ENCODE results near the gene TMEM125.
A peak's percentile ranks its signal among the peaks of the same experiment; 100 is the strongest.

The TMEM125 gene

GRCh38 chr1:43269627-43270375, at the start of gene TMEM125:
TSS of gene TMEM125 (plus strand) at chr1:43269983. CDS start at chr1:43272723, 2,740 bp downstream.
- peak within 1 kb of the TSS; percentile 27 for H3K4me3 ChIP-seq (ENCODE audit: low read depth, low read length)
- TF ChIP-seq, protein P1, sequence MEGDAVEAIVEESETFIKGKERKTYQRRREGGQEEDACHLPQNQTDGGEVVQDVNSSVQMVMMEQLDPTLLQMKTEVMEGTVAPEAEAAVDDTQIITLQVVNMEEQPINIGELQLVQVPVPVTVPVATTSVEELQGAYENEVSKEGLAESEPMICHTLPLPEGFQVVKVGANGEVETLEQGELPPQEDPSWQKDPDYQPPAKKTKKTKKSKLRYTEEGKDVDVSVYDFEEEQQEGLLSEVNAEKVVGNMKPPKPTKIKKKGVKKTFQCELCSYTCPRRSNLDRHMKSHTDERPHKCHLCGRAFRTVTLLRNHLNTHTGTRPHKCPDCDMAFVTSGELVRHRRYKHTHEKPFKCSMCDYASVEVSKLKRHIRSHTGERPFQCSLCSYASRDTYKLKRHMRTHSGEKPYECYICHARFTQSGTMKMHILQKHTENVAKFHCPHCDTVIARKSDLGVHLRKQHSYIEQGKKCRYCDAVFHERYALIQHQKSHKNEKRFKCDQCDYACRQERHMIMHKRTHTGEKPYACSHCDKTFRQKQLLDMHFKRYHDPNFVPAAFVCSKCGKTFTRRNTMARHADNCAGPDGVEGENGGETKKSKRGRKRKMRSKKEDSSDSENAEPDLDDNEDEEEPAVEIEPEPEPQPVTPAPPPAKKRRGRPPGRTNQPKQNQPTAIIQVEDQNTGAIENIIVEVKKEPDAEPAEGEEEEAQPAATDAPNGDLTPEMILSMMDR (conservative IDR thresholded peaks at IDR 0.05; ENCODE audit: low read depth, low read length): no peak
- no peak for DNase-seq (ENCODE audit: low read depth)

DNA sequence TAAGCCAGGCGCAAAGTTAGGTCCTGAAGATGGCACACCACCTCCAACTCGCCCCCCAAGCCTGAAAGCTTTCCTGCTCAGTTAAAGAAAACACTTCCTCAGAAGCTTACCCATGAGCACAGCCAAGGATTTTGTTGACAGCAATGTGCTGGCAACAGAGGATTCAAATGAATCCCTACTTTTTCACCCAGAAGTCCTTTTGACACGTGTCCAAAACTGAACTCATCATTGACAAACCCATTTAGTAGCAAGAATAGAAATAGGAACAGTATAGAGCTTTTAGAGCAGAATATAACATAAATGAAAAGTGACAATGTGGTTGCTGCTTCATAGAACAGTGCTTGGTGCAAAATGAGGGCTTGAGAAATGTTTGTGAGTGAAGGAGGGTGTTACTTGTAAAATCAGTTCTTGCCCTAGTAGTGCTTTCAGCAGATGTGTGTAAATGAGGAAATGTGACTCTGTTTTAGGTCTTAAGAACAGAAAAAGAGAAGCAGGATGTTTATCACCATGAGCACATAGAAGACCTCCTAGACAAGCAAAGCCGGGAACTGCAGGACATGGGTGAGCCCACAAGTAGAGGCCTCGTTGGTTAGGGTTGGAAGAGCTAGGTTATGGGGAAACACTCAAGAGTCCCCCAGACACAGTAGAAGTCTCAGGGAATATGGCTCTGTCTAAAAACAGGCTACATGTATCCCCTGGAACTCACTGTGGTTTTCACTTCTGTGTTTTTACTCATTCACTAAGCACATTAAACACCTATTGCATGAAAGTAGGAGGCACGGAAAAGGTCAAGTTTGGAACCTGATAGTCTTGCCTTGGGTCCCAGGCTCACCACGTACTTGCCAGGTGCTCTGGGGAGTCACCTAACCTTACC, 48.6 kb upstream of the TMEM125 start:
- TF ChIP-seq, protein P1 (conservative IDR thresholded peaks at IDR 0.05; ENCODE audit: low read depth, low read length): no peak
- no peak overlapping the region for H3K4me3 ChIP-seq (ENCODE audit: low read depth, low read length)
- no peak for DNase-seq (ENCODE audit: low read depth)

DNA sequence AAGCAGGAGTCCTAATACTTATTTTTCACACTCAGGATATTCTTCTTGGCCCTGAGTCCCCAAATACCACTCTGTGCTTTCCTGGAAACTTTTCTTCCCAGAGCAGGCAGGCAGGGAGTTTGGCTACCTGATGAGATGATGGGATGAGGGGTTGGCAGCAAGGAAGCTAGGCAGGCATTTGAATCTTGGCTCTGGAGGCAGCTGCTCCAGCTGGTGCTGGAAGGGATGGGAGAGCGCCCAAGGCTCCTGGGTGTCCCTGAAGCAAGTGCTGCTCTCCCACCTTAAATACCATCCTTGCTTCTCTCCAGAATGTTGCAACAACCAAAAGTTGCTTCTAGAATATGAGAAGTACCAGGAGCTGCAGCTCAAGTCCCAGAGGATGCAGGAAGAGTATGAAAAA, 48.0 kb upstream of the TMEM125 start:
- TF ChIP-seq, protein P1 (conservative IDR thresholded peaks at IDR 0.05; ENCODE audit: low read depth, low read length): no peak
- no peak for DNase-seq (ENCODE audit: low read depth)
- H3K4me3 ChIP-seq (ENCODE audit: low read depth, low read length): no peak overlapping the region

DNA sequence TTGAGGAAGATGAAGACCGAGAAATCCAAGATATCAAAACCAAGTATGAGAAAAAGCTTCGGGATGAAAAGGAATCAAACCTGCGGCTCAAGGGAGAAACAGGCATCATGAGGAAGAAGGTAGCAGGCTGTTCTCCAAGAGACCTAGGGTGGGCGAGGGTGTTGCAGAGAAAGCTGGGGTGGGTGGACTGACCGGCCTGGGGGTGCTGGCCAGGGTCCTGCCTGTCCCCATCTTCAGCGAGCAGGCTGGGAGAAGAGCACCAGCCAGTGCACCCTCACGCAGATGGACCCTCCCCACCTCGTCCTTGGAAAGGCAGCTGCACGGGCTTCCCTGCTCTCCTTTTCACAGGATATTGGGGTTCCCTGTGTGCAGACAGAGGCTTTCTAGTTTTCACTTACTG, 46.9 kb upstream of the TMEM125 start:
- DNase-seq (ENCODE audit: low read depth): no peak
- TF ChIP-seq, protein P1 (conservative IDR thresholded peaks at IDR 0.05; ENCODE audit: low read depth, low read length): no peak
- no peak overlapping the region for H3K4me3 ChIP-seq (ENCODE audit: low read depth, low read length)

DNA sequence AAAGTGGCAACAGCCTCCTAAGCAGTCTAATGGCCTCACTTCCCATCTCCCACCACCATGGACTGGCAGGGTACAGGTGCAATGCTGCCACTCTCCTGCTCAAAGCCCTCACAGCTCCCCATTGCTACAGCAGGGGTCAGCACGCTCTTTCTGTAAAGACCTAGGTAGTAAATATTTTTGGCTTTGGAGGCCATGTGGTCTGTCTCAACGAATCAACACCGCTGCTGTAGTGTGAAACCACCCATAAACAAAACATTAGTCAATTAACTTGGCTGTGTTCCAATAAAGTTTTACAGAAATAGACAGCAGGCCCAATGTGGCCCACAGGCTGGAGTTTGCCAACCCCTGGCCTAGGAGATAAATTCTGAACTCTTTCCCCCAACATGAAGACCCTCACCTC, 44.6 kb upstream of the TMEM125 start:
- no peak overlapping the region for H3K4me3 ChIP-seq (ENCODE audit: low read depth, low read length)
- DNase-seq (ENCODE audit: low read depth): peak; percentile 24
- TF ChIP-seq, protein P1 (conservative IDR thresholded peaks at IDR 0.05; ENCODE audit: low read depth, low read length): no peak

- TF ChIP-seq, protein P1 (conservative IDR thresholded peaks at IDR 0.05; ENCODE audit: low read depth, low read length): peak; percentile 96
- no peak overlapping the region for H3K4me3 ChIP-seq (ENCODE audit: low read depth, low read length)
- peak; percentile 82 for DNase-seq (ENCODE audit: low read depth)
Observed at GRCh38 chr1:43227143-43227764, 42.5 kb upstream of the TMEM125 start.

All from choroid plexus epithelial cell (primary cell).